Measurements from ENCODE around the gene RABEP1.
"Not testable (repeated sequence)": the region's sequence is repeated elsewhere in the genome, so short reads cannot be mapped to it uniquely, and the experiment has no call there.

Gene RABEP1
- total RNA-seq: 154 to 196 reads per million in 2 experiments

DNA sequence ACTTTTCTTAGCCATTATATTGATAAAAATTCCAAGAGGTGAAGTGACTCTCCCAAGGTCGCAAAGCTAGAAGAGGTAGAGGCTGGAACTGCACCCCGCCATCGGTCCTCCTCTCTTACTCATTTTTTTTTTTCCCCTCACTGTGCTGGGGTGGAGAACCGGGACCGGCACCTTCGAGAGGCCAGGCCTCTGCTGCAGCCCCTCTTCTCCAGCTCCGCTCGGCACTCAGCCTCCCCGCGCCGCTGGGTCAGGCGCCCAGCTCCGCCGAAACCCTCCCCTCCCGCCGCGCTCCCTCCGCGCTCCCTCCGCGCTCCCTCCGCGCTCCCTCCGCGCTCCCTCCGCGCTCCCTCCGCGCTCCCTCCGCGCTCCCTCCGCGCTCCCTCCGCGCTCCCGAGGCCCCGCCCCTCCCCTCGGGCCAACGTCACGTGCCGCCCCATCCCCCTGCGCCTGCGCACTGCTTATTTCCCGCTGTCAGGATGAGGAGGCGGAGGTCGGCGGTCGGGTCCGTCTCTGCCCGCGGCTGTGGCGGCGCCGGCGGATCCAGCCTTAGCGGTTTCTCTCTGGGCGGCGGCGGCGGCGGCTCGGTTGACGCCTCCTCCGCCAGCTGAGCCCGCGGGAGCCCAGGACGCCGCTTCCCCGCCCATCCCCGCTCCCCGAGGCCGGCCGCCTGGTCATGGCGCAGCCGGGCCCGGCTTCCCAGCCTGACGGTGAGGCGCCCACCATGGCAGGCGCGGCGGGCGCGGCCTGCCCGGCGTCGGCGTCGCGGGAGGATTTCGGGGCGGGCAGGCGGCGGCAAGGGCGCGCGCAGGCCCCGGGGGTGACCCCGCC, at the start of gene RABEP1:
RABEP1 (plus strand) TSS at position 471 of the 828 bp plus-strand sequence; CDS start at position 674, 203 bp downstream.
- peak; percentile 90 for DNase-seq (ENCODE audit: low read depth)

- not testable (repeated sequence) for DNase-seq (ENCODE audit: low read depth)
Observed at GRCh38 chr17:5233492-5233891, 48.6 kb upstream of the RABEP1 start.

DNA sequence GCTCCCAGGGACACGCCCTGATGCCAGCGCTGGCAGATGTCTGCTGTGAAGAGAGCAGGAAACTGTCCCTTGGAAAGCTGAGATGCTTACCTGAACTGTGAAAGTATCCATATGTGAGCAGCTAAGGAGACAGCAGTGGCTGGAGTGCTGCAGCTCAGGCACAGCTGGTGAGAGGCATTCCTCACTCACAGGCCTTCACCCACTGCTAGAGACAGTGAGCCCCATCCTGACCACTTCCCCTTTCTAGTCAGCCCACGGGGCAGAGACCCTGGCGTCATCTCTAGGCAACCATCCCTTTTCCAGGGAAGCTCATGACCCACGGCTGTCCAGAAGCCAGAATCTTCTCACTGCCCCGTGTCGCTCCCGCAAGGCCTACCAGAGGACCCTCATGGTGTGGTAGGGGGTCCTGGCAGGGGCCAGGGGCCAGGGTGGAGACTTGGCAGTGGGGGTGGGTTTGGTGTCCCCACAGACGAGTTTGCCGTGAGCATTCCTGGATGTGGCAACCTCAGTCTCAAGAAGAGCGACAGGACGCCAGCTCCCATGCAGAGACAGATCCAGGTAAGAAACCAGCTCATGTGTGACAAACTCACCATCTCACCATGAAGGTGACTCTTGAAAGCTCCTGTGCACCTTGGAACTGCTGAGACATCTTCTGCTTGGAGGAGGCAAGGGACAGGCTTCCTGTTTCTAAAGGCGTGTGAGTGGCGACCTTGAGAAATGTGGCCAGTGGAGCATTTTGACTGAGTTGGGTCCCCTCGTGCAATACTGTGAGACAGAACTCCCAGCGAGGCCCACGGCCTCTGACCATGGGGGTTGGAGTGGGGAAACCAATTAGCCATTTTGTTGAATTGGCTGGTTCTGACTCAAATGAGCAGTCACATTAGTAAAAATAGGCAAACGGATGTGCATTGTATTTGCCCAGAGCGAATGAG, 47.2 kb upstream of the RABEP1 start, which contains the start of gene SCIMP:
SCIMP (minus strand) TSS at position 216 of the 932 bp plus-strand sequence; CDS start at position 111, 105 bp downstream.
- no peak for DNase-seq (ENCODE audit: low read depth)

DNA sequence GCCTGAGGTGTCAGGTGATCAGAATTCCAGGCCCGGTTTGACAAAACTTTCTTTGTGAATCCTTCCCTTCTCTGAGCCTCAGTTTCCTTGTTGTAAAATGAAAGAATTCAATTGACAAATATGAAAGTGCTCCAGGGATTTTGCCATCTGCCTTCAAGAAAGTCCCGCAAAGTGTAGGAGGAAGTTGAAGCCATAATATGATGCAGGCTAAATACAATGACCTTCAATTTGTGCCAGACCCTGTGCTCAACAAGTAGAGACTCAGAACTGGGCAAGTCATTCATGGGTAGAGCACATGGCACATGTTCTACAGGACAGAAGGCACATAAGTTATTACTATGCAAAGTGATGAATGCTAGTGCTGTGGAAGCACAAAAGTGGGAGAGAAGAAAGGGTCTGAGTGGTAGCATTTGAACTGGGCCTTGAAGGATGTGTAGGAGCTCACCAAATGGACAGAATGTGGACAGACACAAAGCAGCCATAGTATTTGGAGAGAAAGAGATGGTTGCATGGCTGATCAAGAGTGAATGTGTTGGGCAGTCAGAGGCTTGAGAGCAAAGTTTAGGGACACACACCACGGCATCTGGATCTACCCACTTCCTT, 45.0 kb upstream of the RABEP1 start:
- no peak for DNase-seq (ENCODE audit: low read depth)

DNA sequence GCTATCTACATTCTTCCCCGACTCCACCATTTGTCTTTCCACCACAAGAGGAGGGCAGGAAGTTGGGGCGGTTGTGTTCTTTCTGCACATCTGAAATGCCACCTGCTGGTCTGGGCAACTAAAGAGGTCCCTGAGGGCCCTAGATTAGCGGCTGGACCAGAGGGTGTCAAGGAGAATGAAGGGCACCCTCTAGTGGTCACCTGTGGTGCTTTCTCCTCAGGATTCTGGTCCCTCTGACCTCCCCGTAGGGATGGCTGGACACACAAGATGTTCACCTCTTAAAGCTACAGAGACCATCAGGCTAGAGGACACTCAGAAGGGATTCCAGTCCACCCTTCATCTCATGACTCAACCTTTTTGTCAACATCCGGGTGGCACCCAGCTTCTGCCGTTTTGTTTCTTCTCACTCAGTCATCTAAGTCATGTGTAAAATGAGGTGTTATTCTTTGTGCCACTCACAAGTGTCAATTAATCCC, 44.5 kb upstream of the RABEP1 start:
- no peak for DNase-seq (ENCODE audit: low read depth)

GRCh38 chr17:5238333-5238732, 43.8 kb upstream of the RABEP1 start:
- no peak for DNase-seq (ENCODE audit: low read depth)

DNA sequence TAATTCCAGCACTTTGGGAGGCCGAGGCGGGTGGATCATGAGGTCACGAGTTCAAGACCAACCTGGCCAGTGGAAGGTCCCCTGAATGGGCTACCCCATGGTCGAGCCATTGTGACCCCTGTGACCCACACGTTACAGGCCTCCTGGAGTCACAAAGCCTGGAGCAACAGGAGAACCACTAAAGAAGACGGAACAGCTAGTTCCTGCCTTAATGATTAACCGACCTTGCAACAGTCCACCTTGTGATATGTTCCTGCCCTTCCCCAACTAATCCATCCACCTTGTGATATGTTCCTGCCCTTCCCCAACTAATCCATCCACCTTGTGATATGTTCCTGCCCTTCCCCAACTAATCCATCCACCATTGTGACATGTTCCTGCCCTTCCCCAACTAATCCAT, 42.3 kb upstream of the RABEP1 start:
- DNase-seq (ENCODE audit: low read depth): not testable (repeated sequence)

- DNase-seq (ENCODE audit: low read depth): no peak
Observed at GRCh38 chr17:5241861-5242671, 40.0 kb upstream of the RABEP1 start.

DNA sequence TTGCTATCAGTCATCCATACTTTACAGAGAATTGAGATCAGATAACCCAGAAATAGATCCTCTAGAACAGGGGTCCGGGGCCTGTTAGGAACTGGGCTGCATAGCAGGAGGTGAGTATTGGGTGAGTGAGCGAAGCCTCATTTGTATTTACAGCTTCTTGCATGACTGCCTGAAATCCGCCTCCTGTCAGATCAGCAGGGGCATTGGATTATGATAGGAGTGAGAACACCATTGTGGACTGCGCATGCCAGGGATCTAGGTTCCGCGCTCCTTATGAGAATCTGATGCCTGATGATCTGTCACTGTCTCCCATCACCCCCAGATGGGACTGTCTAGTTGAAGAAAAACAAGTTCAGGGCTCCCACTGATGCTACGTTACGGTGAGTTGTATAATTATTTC, 34.5 kb upstream of the RABEP1 start:
- no peak for DNase-seq (ENCODE audit: low read depth)

DNA sequence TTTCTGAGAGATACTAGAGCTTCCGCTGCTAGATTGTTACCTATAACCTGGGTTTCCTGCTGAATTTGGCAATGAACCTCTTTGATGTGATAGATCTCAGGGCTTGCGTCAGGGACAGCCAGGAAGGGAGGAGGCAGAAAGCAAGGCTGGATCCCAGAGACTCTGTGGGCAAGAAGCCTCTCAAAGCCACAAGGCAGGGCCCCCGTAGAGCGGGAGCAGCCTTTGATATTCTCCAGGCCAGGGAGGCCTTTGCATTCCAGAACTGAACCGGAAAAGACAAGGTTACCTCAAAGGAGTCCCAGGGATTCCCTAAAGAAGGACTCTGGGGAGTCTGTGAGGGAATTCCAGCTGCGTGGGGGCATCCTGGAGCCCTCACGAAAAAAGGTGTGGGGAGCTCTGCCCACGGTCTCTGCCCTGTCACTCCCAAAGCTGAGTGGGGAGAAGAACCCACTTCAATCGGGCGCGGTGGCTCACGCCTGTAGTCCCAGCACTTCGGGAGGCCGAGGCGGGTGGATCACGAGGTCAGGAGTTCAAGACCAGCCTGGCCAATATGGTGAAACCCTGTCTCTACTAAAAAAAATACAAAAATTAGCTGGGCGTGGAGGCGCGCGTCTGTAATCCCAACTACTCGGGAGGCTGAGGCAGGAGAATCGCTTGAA, 33.1 kb upstream of the RABEP1 start:
- DNase-seq (ENCODE audit: low read depth): no peak

DNA sequence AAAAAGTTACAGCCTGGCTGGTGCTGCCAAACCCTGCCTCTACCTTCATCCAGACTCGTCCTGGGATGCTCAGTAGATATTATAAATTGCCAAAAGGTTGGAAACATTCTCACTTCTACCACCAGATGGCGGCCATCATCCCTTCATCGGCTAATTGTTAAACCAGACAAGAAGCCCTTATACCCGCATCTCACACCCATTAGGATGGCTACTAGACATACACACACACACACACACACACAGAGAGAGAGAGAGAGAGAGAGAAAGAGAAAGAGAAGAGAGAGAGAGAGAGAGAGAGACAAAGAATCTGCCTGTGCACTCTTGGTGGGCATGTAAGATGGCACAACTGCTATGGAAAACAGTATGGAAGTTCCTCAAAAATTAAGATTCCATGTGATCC, 32.5 kb upstream of the RABEP1 start:
- DNase-seq (ENCODE audit: low read depth): peak; percentile 47

DNA sequence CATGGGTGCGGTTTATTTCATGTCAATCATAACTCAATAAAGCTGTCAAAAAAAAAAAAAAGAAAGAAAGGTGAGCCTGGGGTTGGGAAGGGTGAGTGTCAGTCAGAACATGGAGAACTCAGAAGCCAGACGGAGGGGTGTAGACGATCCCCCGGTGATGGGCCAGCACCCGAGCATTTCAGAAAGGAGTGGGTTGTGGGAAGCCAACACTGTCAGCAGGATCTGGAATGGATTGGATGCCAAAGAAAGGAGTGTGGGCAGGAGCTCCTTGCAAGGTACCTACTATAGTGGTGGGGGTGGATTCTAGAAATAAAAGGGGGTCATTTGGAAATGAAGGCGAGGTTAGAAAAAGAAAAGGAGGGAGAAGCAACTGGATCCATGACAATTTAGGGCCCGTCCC, 27.7 kb upstream of the RABEP1 start:
- no peak for DNase-seq (ENCODE audit: low read depth)

DNA sequence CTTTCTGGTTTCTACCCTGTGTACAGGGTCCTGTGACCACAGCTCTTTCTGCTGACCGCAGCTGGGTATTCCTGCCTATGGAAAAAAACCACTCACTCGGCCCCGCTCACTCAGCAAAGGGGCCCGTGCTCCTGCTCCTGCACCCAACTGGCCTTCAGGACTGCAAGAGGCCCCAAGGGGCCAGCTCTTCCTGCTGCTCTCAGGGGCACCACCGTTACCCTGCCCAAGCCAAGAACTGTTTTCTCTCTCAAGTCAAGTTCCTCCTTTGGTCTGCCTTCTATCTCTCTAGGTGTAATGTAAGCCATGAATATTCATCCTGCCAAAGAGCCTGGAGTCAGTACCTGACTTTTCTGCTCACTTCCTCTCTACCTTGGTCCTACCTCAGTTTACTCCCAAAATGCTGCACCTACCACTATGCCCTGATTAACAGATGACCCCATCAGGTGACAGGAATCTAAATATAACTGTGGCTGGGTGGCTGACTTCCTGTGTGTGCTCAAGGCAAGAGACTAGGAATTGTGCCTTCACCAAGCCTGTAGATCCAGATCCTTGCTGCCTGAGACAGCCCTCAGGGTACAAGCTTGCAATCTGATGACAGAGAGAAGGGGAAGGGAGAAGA, 27.1 kb upstream of the RABEP1 start:
- no peak for DNase-seq (ENCODE audit: low read depth)

DNA sequence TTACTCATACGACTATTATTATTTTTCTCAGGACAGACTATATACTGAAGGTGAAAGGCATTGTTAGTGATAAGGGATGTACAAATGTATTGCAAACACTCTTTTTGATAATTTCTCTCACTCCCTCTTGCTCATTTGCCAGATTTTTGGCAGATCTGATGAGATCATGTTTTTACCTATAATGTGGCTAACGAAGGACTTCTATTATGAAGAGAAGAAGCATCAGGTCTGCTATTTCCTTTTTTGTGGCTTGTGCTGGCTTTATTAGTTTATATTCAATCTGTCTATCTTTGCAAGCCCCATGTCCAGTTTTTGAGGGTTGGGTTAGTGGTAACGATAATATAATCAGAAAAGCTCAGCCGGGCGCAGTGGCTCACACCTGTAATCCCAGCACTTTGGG, 25.0 kb upstream of the RABEP1 start:
- no peak for DNase-seq (ENCODE audit: low read depth)

GRCh38 chr17:5260542-5260941, 21.5 kb upstream of the RABEP1 start:
- DNase-seq (ENCODE audit: low read depth): no peak

- DNase-seq (ENCODE audit: low read depth): no peak
Observed at GRCh38 chr17:5262416-5262991, 19.6 kb upstream of the RABEP1 start.

DNA sequence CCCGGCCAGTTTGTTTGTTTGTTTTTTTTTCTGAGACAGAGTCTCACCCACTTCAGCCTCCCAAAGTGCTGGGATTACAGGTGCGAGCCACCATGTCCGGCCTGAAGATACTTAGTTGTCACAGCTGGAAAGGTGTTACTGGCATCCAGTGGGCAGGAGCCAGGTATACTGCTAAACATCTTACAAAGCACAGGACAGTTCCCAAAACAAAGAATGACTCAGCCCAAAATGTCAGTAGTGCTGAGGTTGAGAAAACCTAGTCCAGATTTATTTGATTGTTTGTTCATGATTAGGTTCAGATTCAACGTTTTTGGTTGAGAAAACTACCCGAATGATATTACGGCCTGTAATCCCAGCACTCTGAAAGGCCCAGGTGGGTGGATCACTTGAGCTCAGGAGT, 18.6 kb upstream of the RABEP1 start:
- no peak for DNase-seq (ENCODE audit: low read depth)

DNA sequence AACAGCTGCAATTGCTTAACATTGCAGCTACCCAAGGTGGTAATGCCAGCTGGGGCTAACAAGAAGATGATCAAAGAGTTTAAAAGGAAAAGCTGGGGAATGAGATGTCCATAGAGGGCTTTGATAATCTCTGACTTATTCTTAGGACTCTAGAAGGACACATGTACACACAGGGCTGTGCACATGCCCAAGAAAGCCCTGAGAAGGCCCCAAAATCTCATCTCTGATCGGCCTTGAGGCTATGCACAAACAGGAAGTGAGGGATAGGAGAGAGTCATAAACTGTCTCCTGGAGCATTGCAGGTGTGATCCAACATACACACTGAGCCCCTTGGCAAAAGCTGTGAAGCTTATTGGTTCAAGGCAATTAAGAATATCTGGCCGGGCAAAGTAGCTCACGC, 17.2 kb upstream of the RABEP1 start:
- DNase-seq (ENCODE audit: low read depth): no peak

- DNase-seq (ENCODE audit: low read depth): no peak
Observed at GRCh38 chr17:5269241-5269960, 12.7 kb upstream of the RABEP1 start.
